Measurements from ENCODE around the gene ADCY7.

The ADCY7 gene

DNA sequence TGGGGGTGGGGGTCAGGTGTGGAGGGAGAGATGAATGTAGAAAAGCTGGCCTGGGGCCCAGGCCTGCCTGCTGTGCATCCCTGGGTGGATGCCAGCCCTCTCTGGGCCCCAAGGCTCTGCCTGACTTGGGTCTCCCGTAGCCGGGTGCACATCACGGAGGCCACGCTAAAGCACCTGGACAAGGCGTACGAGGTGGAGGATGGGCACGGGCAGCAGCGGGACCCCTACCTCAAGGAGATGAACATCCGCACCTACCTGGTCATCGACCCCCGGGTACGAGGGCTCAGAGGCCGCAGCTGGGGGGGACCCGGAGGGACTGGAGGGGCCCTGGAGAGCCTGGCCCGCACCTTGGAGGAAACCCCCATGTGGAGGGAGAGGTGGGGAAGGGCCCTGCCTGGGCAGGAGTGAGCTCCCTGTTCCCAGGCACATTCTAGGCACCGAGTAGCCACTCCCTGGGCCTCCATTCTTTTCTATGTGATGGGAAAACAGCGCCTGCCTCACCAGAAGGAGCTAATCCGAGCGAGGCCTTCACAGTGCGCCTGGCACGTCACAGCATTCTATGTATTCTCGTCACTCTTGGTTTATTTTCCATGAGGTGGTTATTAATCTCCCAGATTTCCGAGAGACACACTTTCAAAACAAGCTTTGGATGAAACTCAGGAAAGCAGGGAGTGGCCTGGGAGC is 34.7 kb downstream of the ADCY7 start:
- Histone ChIP-seq H3K36me3 (ENCODE audit: insufficient read depth, low read length) (no peaks in the 10 kb centered on the region), H3K9me3 (ENCODE audit: control insufficient read depth, insufficient read depth, low read length) (no peaks in the 10 kb centered on the region), H3K4me1 (ENCODE audit: insufficient read depth, low read length) (no peaks in the 10 kb centered on the region), H3K9ac (ENCODE audit: low read depth, low read length) (no peak overlapping the region)

DNA sequence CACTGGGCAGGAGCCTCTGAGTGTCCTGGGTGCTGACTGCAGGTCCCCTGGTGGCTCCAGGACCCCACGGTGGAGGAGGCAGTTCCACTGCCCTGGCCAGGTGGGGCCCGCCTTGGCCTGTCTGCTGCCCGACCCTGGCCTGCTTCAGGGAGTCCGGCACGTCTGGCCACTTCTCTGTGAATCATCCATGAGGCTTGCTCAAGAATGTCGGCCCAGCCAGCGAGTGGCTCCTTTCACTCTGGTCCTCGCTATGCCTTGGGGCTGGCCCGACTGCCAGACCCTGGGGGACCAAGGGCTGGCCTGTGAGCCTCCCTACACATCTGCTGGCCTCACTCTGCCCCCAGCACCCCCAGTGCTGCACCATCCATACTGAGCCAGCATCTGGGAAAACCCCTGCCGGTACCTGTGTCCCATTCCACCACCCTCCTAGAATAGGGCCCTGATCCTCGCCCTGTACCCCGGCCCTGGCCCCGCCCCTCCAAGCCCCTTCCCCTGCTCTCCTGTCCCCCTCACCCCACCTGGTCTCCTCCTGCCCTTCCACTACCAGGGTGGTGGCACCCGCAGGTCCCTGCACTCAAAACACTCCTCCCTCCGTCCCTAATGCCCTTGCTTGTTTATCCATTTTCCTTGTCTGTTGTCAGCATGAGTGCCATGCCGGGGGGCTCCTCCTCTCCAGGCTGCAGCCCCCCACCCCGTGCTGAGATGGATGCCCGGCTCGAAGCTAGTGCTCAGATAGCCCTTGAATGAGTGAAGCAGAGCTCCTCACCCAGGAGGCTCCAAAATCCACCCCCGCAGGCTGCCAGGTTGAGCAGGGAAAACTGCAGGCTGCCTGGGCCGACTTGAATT is 35.5 kb downstream of the ADCY7 start:
- Histone ChIP-seq H3K36me3 (ENCODE audit: insufficient read depth, low read length) (no peaks in the 10 kb centered on the region), H3K4me1 (ENCODE audit: insufficient read depth, low read length) (no peaks in the 10 kb centered on the region), H3K9ac (ENCODE audit: low read depth, low read length) (no peak overlapping the region), H3K9me3 (ENCODE audit: control insufficient read depth, insufficient read depth, low read length) (no peaks in the 10 kb centered on the region)

DNA sequence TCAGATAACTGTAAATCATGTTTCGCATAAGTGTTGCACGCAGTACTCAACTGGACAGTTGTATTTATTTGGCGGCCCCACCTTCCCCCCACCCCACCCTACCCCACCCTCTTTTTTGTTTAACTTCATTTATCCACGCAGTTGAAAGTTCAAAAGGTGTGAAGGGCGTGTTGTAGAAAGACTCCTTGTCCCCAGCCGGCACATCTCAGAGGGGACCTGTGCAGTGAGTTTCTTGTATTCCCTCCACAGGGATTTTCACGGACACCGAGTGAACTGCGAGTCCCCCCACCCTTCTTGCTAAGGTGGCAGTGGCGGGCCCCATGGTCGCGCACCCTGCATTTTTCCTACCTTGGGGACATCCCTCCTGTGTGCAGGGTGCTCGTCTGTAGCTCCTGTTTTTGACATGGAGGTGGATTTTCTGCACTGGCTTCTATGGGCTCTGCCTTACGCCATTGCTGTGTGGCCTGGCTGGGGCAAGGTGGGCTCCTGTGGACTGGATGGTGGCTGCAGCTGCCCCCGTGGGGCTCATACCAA is 36.2 kb downstream of the ADCY7 start:
- Histone ChIP-seq H3K9ac (ENCODE audit: low read depth, low read length) (no peak overlapping the region), H3K4me1 (ENCODE audit: insufficient read depth, low read length) (no peaks in the 10 kb centered on the region), H3K9me3 (ENCODE audit: control insufficient read depth, insufficient read depth, low read length) (no peaks in the 10 kb centered on the region), H3K36me3 (ENCODE audit: insufficient read depth, low read length) (no peaks in the 10 kb centered on the region)

DNA sequence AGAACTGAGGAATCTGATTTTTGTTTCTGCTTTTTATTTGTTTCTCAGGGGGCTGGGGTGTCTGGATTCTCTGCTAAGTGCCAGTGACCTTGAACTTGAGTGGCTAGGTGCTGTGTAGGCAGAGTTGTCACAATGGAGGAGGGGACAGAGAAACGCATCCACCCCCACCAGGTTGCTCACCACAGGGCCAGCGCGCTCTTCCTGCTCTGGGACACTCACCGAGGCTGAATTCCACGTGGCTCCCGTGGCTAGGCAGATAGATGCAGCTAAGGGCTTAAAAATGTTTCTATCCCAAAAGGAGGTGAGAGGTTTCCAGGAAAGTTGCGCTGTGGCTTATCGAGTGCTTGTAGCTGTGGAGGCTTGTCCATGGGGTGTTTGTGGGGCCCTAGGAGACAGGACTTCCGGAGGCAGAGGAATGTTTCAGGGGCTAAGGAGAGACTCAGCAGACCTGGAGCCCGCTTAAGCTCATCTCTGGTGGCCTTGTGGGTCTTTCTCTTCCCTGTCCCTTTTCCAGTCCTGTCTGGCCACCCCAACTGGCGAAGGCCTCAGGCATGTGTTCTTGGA is 36.8 kb downstream of the ADCY7 start:
- Histone ChIP-seq H3K4me1 (ENCODE audit: insufficient read depth, low read length) (no peaks in the 10 kb centered on the region), H3K9me3 (ENCODE audit: control insufficient read depth, insufficient read depth, low read length) (no peaks in the 10 kb centered on the region), H3K36me3 (ENCODE audit: insufficient read depth, low read length) (no peaks in the 10 kb centered on the region), H3K9ac (ENCODE audit: low read depth, low read length) (no peak overlapping the region)

DNA sequence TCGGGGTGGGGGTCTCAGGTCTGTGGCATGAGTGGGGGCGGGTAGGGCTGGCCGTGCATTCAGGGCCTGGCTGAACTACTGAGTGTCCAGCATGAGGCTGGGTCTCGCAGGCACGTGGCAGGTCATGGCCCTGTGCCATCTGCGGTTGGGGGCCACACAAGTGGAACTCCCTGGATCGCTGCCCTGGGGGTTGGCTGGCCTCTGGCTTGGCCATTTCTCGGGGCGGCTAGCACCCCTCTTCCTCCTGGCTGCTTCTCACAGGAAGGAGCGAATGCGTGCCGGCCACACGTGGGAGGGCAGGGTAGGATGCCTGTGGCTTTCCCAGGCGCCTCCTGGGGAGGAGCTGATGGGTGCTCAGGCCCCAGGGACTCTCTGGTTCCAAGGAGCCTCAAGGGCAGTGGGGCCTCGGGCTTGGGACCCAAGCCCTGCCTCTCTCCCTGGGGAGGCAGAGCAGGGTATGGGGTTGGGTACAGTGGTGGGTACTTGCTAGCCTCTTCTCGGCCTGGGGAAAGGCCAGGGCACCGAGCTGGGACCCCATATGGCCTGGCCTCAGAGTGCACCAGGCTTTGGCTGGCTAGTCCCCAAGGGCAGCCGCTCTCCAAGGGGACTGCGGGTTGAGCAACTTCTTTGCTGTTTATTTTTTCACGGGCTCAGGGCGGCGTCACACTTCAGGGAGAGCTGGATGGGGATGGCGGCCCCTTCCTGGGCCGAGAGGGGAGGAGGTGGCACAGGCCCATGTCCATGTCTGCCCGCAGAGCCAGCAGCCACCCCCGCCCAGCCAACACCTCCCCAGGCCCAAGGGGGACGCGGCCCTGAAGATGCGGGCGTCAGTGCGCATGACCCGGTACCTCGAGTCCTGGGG is 37.5 kb downstream of the ADCY7 start:
- Histone ChIP-seq H3K4me1 (ENCODE audit: insufficient read depth, low read length) (no peaks in the 10 kb centered on the region), H3K9ac (ENCODE audit: low read depth, low read length) (no peak overlapping the region), H3K9me3 (ENCODE audit: control insufficient read depth, insufficient read depth, low read length) (no peaks in the 10 kb centered on the region), H3K36me3 (ENCODE audit: insufficient read depth, low read length) (no peaks in the 10 kb centered on the region)

DNA sequence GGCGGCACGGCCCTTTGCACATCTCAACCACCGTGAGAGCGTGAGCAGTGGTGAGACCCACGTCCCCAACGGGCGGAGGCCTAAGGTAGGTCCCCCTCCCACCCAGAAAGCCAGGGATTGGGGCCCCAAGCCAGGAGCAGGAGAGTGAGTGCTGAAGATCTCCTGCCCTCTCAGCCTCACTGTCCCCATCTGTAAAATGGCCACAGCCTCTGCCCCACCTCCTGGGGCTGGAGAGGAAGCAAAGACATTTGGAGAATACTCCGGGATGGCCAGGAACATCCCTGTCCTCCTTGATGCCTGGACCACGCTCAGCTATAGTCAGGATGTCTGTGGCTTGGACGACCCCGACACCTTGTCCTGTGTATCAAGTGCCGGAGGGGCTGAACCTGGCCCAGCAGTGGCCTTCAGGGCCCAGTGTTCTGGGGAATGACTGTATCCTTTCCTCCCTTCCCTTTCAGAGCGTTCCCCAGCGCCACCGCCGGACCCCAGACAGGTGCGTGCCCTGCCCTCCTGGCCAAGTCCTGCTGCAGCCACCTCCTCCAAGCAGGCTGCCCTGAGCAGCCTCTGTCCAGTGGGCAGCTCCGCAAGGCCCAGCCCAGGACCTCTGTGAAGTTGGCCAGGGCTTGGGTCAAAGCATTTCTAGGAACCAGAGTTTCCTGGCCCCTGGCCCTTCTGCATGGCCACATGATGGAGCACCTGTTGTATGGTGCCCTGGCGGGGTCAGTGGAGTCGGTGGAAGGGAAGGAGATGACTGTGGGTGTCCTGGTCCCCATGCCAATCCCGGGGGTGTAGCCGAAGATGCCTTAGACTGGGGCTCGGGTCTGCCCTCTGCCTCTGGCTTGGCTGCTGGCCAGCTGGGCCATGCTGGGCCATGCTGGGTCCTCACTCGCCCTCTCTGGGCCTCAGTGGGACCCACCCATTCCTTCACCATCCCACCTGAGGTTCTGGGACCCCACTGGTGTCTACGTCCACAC is 38.4 kb downstream of the ADCY7 start:
- H3K9ac ChIP-seq (ENCODE audit: low read depth, low read length), result no peak overlapping the region
- H3K36me3 ChIP-seq (ENCODE audit: insufficient read depth, low read length), result no peaks in the 10 kb centered on the region
- no peaks in the 10 kb centered on the region for H3K9me3 ChIP-seq (ENCODE audit: control insufficient read depth, insufficient read depth, low read length)
- no peaks in the 10 kb centered on the region for H3K4me1 ChIP-seq (ENCODE audit: insufficient read depth, low read length)

DNA sequence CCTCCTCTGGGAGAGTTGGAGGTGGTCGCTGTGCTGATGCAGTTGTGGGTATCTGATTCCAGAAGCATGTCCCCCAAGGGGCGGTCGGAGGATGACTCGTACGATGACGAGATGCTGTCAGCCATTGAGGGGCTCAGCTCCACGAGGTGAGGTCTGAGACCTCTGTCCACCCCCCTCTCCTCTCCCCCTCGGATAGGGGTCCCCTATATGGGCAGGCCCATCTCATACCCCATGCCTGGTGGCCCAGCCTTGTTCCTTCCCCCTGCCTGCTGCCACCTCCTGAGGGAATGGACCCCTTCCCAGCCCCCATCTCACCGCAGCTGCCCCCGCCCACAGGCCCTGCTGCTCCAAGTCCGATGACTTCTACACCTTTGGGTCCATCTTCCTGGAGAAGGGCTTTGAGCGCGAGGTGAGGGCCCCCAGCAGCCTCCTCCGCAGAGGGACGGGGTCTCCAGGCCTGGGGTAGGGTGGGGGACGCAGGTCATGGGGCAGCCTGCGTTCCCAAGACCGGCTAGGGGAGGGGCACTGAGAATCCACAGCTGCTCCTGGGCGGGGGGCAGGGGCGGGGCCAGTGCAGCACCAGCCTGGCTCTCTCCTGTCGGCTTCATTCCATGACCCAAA is 39.2 kb downstream of the ADCY7 start:
- Histone ChIP-seq H3K9ac (ENCODE audit: low read depth, low read length) (no peak overlapping the region), H3K4me1 (ENCODE audit: insufficient read depth, low read length) (no peaks in the 10 kb centered on the region), H3K9me3 (ENCODE audit: control insufficient read depth, insufficient read depth, low read length) (no peaks in the 10 kb centered on the region), H3K36me3 (ENCODE audit: insufficient read depth, low read length) (no peaks in the 10 kb centered on the region)

DNA sequence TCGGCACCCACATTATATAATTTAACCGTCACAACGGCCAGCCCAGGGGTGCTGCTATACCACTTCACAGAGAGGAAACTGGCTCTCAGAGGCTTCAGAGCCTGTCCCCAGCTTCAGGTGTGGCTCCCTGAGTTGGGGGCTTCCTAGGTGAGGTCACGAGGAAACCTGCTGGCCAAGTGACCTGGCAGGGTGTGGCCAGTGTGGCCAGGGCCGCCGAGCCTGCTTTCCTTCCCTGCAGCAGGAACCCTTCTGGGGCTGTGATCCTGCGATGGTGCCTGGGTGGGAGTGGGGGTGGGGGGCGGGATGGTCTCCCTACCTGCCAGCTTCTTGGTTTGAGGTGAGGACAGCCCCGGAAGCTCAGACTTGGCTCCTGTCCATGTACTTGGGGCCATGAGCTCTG is 39.9 kb downstream of the ADCY7 start:
- H3K4me1 ChIP-seq (ENCODE audit: insufficient read depth, low read length), result no peaks in the 10 kb centered on the region
- H3K36me3 ChIP-seq (ENCODE audit: insufficient read depth, low read length), result no peaks in the 10 kb centered on the region
- no peaks in the 10 kb centered on the region for H3K9me3 ChIP-seq (ENCODE audit: control insufficient read depth, insufficient read depth, low read length)
- H3K9ac ChIP-seq (ENCODE audit: low read depth, low read length), result no peak overlapping the region

DNA sequence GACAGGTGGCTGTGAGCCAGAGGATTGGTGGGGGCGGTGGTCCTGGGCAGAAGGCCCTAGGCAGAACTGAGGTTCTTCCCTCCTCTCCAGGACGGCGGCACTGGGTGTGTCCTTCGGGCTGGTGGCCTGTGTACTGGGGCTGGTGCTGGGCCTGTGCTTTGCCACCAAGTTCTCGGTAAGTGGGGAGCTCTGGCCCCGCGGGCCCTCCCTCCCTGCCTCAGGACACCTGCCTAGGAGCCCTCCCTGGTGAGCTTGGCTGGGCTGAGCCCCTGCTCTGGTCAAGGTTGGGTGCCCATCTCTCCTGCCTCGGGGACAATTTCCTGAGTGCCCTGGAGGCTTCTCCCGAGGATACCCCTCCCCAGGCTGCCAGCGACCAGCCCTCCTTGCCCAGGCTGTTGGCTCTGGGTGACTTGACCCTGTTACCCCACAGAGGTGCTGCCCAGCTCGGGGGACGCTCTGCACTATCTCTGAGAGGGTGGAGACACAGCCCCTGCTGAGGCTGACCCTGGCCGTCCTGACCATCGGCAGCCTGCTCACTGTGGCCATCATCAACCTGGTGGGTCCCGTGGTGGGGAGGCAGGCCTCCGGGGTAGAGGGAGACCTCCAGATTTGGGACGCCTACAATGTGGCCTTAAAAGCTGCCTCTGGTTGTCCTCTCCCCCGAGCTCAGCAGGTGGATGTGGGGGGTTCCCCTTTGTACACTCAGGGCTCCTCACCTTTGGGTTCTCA is 42.0 kb downstream of the ADCY7 start:
- H3K9ac ChIP-seq (ENCODE audit: low read depth, low read length), result no peak overlapping the region
- no peaks in the 10 kb centered on the region for H3K9me3 ChIP-seq (ENCODE audit: control insufficient read depth, insufficient read depth, low read length)
- H3K4me1 ChIP-seq (ENCODE audit: insufficient read depth, low read length), result no peaks in the 10 kb centered on the region; the same call in 1 of the 2 replicates
- H3K36me3 ChIP-seq (ENCODE audit: insufficient read depth, low read length), result no peaks in the 10 kb centered on the region

DNA sequence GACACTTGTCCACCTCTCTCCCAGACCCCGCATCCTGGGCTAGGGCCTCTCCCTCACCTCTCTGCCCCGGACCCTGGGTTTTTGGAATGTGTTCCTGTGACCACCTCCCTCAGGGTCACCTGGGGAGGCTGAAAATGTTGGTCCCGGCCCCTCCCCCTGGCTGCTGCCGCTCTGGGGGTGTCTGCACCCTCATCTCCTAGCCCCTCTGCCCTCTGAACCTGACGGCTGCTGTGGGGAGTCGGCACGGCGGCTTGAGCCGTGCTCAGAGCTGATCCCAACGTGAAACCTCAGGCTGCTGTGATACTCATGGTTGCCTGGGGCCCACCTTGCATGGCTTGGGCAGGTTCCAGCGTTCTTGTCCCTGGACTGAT is 42.8 kb downstream of the ADCY7 start:
- Histone ChIP-seq H3K4me1 (ENCODE audit: insufficient read depth, low read length) (no peaks in the 10 kb centered on the region; the same call in 1 of the 2 replicates), H3K36me3 (ENCODE audit: insufficient read depth, low read length) (no peaks in the 10 kb centered on the region), H3K9ac (ENCODE audit: low read depth, low read length) (no peak overlapping the region), H3K9me3 (ENCODE audit: control insufficient read depth, insufficient read depth, low read length) (no peaks in the 10 kb centered on the region)

DNA sequence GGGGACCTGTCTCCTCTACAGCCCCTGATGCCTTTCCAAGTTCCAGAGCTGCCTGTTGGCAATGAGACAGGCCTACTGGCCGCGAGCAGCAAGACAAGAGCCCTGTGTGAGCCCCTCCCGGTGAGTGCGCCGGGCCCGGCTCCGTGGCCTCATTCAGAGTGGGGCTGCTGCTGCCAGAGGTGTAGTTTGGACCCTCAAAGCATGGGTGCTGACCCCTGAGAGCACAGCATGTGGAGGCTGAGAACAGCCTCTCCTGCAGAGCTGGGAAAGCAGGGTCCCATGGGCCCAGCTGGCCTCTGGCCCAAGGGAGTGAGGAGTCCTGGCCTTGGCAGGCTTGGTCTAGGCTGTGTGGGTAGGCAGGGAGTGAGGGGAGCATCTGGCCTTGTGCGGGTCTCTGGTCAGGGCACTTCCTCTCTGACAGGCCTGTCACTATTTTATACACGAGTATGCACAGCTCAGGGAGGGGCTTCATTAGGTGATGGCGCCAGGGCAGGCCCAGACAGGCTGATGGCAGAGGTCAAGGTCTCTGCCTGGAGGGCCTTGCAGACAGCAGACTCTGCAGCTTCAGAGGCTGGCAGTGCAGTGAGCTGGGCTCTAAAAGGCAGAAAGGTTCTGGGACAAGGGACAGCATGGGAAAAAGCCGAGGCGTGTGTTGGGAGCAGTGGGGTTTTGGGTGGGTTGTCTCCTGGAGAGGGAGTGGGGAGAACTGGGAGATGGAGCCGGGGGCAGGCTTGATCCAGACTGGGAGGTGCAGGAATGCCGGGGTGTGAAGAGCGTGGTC is 43.4 kb downstream of the ADCY7 start:
- Histone ChIP-seq H3K9ac (ENCODE audit: low read depth, low read length) (no peak overlapping the region), H3K36me3 (ENCODE audit: insufficient read depth, low read length) (no peaks in the 10 kb centered on the region), H3K4me1 (ENCODE audit: insufficient read depth, low read length) (no peaks in the 10 kb centered on the region; the same call in 1 of the 2 replicates), H3K9me3 (ENCODE audit: control insufficient read depth, insufficient read depth, low read length) (no peaks in the 10 kb centered on the region)

All from ES-I3 (cell line).